Activated CD4-positive, alpha-beta T cell treated with anti-CD3 and anti-CD28 coated beads for 4 hours (primary cell): ENCODE measurements around the gene EXT2.

Experiments used
- DNase-seq, 2 donors: peaks; one replicate each; pipeline ENCODE4 v3.0.0-alpha.2; 2020

Gene EXT2

DNA sequence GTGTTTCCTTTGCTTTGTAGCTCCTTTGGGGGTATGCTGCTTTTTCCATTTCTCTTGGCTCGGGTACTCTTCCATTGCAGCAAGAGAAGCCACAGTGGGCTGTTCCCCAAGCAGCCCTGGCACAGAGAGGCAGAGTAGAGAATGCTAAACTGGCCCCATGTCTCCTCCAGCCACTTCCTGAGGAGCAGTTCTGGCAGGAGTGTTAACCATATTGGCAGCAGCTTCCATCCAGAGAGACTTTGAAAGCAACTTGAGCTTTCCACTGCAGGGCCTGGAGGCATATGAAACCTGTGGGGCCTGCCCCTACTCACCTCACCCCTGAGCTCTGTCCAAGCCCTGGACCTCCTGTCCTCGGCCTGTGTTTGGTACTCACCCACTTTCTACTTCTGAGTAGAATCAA is 152.6 kb downstream of the EXT2 start:
- DNase-seq = no peak

DNA sequence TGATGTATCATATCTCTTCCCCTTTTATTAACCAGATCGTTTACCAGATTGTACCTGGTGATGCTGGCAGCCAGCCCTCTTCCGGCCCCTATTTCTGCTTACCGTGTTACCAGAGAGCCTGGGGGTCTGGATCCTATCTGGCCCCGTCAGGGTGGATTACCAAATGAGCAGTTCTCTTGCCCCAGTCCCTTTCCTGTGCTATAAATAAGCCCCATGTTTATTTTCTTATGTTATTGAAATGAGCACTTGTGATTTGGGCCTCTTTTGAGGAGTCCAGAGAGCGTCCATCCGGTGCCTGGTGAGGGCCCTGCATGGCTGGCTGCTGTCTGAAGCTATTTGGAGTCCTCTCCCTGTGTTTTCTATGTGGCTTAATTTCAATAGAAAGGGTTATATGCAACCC is 154.9 kb downstream of the EXT2 start:
- no peak for DNase-seq

DNA sequence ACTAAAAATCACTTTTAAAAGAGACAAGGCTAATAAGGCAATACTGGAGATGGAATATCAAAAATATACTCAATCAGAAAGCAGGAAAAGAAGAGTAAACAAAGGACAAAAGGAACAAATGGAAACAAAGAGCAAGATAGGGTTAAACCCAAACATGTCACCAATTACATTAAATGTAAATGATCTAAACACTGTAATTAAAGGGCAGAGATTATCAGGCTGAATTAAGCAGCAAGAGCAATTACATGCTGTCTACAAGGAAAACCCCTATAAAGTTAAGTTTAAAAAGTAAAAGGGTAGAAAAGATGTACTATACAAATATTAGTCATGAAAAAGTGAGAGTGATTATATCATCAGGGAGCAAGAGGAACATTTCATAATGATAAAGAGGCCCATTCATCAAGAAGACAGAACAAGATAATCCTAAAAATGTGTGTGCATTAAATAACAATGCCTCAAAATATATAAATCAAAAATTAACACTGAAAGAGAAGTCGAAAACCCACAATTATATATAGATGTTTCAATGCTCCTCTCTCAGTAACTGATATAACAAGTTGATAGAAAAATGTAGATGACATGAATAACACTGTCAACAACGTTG is 157.6 kb downstream of the EXT2 start:
- no peak for DNase-seq

DNA sequence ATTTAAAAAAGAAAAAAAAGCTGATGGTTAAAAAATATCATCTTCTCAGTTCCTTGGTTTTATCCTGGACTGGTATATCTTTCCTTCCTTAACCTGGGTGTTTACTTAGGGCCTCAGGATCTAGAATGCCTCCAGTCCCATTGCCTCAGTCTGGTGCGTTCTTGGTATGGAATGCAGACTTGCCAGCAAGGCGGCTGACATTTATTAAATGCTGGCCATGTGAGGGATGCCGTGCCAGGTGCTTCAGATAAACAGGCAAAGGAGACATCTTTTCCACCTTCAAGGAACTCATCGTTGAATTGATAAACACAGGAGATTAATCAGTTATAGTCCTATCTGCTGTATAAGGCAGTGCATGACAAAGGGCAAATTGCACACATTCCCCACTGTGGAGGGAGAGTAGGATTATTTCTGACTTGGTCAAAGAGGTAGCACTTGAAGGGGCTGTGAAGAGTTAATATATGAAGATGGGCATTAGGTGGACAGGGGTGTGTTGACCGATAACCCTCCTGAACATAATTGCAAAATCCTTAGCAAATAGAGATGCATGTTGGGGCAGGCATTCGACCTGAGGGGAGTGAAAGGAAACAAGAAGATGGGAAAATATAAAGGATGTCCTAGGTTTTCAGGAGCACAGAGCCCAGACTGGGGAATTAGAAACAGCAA is 160.1 kb downstream of the EXT2 start:
- no peak for DNase-seq

DNA sequence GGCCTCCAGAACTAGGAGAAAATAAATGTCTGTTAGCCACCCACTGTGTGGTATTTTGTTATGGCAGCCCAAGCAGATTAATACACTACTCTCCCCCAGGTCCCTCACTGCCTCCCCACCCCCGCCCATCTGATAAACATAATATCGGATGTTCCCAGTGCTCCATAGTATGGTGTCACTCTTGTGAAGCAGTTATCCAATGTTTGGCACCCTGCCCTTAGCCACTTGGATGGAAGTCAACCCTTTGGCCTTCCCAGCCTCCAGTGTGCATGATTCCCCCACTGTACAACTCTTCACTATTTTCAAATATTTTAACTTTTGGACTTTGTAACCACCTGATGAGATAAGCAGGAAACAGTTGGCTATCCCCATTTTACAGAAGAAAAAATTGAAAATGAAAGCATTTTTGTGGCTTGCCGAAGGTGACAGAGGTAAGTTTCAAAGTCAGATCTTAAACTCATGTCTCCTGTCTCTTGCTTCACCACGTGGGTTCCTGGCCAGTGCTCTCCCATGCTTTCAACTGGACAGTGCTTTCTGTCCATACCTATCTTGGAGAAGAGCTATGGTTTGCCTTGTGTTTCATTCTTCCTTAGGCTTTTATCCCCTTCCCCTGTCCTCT is 161.3 kb downstream of the EXT2 start:
- no peak for DNase-seq

DNA sequence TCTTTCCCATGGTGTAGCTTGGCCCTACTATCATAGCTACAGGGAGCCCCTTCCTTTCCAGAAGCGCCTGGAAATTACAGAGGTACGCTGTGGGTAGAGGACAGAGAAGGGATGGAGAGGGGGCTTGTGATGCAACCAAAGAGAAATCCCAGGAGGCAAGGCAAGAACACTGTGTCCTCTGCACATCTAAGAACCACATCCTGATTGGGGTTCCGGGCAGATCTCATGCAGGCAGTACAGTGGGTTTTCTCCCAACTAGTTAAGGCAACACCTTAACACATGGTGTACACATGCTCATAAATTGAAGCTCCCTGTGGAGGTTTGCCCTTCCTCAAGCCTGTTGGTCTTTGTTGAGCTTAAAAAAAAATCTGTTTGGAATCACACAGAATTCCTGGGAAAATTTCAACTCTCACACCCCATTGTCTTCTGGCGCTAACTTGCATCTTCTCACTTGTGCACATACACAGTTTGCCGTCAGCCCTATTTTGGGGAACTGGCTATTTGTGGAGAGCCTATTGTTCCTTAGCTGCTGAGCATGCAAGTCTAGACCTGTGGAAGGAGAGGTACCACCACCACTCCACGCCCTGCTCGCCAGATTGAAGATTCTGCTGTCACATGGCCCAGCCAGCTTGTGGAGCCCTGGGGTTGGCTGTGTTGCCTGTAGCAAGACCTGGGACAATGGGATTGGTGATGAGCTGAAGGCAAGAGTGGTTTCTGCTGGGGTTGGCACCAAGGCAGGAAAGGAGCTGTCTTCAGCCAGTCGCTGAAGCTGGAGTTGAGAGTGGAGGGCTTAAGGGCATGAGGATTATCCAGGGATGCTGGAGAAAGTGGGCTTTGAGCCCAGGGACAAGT is 162.1 kb downstream of the EXT2 start:
- no peak for DNase-seq

DNA sequence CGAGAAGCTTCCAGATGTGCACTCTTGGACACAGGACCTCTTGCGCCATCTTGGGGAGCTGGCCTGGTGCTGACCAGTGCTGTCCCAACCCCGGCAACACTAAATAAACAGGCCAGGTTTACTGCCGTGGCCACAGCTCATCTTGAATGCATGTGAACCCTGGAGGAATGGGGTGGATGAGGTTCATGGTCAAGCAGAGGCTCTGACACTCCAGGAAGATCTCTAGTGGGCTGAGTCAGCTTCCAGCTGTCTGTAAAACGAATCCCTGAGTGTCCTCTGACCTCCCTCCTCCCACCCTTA is 162.7 kb downstream of the EXT2 start:
- no peak for DNase-seq

DNA sequence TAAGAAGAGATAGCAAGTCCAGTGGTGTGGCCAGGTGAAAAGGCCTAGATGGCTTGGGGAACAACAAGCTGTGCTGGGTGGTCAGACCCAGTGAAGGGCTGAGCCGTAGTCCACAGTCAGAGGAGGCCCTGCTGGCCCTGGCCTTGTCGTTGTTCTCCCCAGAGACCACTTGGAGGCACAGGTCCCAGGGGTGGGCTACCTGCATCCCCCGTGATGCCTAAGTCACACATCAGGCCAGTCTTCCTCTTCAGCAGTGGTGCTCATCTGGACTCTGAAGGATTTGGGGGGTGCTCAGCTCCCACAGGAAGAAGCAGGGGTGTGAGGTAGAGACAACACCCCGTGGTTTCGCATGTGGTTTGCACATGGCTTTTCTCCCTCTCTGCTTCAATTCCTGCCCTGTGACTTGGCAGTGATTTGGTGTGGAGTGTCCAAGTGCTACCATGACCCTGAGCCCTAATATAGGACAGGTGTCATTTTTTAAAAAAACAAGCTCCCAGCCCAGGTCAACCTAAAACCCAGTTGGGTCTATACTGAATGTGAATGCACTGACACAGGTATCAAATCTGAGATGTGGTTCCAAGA is 163.5 kb downstream of the EXT2 start:
- DNase-seq = no peak

DNA sequence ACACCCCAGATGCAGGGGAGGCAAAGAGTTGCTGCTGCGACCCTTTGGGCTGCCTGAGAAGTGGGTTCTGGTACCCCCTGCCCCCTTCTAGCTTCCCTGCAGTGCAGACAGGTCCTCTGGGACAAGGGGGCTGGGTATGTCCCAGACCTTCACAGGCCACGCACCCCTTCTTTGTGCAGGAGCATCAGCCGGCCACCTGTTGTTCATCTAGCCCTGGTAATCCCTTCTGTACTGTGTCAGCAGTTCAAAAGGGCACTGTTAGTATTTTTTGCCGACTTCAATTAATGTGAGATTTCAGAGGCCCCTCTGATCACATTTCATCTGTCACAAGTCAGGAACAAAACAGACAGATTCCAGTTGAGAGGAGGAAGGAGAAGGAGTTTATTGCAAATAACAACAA is 164.6 kb downstream of the EXT2 start:
- no peak for DNase-seq

DNA sequence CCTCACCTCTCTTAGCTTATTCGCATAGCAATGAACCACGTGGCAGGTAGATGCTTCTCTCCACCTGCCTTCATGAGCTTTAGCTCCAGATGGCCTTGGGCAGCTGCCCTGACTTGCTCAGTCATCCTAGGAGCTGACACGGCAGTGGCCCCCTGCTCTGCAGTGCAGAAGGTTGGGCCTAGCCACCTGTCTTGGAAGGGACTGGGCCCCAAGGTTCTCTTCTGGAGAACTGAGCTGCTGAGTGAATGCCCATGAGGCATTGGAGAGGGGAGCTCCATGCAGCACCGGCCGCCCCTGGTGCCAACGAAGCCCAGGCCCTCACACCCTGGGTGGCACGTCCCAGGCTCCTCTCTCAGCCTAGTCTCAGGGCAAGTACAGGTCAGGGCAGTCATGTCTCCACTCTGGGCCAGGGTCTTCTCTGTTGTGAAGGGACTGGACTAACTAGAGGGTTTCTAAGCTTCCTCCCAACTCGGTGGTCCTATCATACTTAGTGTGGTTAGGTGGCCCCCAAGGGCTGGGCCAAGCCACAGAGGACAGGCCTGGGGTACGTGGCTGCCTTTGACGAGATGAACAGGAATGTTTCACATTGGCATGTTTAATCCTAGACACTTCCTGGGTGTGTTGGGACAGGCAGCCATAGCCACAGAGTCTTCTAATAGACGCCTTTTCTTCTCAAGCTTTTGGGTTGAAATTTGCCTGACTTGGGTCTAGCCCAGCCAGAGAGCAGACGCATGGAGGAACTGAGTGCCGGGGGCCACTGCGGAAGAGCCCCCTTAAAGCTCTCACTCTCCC is 166.5 kb downstream of the EXT2 start:
- DNase-seq = no peak

DNA sequence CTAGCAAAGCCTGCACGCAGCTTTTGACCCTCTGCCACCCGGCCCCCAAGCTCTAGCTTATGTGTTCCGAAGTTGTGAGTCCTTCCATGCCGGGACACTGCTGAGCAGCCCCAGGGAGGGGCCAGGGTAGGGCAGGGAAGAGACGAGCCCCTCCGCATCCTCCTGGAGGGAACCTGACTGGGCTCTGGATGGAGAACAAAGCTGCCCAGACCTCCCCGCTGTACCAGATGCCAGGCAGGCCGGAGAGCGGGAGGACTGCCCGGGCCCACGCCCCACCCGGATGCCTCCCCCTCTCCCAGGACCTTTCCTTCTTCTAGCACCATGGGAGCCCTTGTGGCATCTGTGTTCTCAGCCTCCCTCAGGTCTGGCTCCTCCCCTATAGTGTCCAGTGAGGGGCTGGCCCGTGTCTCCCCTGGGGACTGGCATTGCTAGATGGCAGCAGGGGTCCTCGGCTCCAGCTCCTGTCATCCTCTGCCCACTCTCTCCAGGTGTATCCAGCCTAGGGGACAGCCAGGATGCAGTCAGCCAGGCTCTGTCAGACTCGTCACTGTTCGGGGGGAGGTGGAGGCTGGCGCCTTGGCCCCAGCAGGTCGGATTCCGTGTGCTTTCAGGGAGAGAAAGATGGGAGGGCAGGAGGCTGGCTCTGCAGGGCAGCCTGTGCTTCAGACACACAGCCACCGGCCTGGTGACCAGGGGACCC is 168.4 kb downstream of the EXT2 start:
- no peak for DNase-seq

DNA sequence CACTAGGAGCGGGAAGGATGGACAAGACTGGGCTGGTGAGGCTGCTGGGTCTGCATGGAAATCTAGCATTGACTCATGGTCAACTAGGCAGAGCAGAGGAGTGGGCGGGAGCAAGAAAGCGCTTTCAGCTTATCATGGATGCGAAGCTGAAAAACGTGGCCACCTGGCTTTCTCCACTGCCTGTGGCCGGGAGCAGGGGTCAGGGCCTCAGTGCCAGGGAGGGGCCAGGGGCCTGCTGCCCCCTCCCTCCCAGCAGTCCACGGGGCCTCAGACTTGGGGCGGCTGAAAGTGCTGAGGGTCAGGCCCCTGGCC is 168.9 kb downstream of the EXT2 start:
- no peak for DNase-seq

DNA sequence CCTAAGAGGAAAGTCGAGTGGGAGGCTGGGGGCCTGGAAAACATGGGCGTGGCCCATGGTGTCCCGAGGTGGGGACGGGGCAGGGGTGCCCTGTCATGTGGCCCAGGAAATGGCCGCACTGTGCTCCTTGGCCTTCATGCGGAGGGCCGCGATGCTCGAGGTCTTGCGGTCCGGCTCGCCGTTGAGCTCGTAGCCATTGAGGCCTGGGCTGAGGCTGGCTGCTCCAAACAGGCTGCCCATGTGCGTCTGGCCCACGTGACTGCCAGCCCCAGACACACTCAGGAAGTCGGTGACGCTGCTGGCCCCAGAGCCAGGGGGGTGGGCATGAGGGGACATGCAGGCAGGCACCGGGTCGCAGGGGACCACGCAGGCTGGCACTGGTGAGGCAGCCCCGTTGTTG is 169.3 kb downstream of the EXT2 start:
- DNase-seq = no peak

DNA sequence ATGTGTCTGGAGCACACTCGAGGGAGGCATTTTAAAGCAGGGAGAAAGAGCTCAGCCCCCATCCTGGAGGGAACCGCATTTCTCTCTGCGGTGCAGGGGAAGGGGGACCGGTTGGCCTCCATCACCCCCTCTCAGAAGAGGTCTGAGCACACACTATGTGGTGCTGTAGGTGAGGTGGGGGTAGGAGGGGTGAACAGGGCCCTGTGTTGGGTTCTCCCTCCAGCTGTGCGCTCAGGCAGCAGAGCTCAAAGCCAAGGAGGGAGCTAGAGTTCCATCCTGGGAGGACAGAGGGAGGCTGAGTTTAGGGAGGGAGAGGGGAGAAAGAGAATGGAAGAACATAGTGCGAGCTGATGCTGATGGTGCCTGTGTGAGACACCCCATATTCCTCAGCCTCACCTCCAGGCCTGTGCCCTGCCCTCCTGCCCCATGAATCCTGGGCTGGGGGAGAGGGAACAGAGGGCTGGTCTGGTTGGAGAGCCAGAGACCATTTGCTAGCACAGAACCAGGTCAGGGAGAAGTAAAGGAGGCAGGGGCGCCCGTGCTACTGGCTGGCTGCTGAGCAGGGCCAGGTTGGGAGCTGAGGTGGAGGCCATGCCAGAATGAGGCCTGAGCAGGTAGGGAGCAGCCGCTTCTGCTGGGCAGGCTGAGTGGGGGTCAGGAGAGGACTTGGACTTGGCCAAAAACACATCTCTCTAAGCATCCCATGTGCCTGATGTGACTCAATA is 170.7 kb downstream of the EXT2 start:
- DNase-seq = no peak

DNA sequence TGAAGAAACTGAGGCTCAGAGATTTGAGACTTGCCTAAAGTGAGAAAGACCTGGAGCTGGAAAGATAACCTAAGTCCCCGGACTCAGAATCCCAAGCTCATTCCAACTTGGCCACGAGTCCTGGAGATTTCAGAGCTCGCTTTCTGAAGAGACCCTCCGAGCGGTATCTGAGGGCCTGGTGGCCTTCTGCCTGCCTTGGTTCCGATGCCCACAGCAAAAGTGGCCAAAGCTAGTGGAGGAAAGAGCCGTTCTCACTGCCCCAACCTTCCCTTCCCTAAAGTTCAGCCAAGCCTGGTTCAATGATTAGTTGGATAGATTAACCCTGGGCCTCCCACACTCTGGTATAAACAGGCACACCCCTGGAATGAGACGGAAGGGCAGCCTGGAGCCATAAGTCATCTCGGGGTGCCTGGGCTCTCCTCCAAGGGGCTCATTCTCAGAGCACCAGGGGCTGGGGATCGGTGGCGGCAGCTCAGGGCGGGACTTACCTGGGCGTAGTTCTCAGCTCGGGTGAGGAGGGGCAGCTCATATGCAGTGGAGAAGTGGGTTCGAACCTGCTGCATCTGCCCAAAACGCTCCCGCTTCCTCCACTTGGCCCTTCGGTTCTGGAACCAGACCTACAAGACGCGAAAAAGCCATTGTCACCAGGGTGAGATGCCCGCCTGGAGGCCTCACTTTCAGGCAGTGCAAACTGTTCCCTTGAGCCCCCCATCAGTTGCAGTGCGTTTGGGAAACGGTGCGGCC is 171.7 kb downstream of the EXT2 start:
- no peak for DNase-seq

DNA sequence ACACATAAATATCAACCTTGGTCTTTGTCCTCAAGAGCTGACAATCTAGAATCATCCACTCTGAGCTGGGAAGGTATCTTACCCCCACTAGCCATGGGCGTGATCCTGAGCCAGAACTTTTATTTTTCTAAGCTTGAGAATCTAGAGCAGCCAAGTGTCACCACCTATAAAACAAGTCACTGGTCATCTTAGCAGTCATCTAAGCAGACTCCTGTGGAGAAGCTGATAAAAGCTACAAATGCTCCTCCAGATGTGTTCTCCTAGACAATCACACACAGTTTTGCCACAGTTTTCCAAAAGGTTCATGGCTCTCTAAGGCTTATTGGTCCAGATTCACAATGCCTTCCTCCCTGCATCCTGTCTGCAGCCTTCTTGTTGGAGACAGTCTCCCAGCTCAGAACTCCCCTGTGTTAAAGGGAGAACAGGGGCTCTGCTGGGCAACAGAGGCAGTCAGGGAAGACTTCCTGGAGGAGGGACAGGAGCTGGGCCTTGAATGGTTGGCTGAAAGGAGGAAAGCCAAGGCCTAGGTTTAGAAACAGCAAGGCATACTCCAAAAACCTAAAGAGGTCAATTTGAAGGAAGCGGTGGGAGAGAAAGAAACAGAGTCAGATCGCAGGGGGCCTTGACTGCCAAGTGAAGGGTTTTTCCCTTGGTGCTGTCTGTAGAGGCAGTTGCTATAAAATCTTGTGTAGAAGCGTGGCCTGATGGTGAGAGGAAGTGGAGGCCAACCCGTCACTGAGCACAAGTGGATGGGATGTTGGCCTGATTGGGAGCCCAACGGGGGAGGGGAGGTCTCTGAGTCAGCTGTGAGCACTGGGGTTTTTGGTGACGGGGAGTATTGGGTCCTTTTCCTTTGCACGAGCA is 172.5 kb downstream of the EXT2 start:
- no peak for DNase-seq

DNA sequence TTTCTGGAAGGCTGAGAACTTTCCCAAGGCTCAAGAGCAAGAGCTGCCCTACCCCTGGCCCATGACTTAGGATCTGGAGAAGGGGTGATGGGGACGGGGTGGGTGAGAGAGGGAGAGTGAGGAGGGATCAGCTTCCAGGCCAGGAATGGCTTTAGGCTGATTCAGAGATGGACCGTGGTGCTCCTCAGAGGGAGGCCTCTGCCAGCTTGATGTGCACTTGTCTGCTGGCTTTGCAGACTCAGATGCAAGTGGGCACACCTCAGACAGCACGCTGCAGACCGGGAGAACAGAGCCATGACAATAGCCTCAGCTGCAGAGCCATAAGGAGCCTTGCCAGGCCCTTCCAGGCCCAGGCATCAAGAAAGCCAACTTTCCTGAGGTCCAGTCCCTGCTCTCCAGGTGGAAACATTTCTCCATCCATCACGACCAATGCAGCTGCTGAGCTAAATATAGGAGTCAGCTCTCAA is 173.2 kb downstream of the EXT2 start:
- no peak for DNase-seq

DNA sequence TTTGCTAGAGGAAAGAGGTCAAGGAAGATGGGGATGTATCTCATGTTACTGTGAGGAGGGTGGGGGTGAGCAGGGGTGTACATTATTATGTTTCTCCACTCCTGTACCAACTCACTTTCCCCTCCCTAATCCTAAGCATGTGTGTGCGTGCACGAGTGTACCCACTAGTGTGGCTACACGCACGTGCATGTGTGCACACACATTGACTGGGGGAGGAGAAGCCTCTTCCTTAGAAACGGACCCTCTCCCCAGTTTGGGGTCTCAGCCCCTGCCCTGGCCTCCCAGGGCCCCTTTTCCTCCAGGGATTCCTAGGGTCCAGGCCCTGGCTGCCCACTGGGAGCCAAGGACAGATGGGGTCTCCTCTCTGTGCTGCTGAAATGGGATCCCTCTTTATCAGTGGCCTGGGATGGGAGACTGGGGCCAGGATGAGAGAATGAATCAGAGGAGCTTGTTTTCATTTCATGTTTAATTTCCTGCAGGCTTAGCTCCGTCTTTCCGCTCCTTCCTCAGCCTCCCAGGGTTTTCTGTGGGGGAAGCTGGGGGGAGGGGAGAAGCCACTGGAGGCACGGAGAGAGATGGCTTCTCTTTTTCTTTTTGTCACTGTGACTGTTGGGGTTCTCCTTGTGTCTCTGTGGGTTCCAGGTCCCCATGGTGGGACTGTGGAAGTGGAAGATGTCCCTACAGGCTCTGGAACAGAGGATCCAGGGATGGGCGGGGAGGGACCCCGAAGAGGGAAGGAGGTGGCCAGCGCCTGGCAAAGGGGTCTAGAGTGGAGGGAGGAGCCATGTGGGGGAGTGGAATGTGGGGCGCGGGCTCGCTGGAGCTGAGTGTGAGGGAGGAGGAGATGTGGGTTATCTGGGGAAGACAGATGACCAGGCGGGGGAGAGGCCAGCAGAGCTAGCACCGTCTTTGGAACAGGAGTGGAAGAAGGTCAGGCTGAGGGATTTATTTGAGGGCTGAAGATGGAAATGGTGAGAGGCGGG is 174.2 kb downstream of the EXT2 start:
- no peak for DNase-seq
